SK-N-DZ (cell line): ENCODE results near the gene DCC.
"Not testable (repeated sequence)": the region's sequence is repeated elsewhere in the genome, so short reads cannot be mapped to it uniquely, and the experiment has no call there.

ENCODE experiments used
- DNase-seq: peaks from one replicate; pipeline ENCODE4 v3.0.0-alpha.2; 2015; ENCODE audit warnings: low spot score

Gene DCC

DNA sequence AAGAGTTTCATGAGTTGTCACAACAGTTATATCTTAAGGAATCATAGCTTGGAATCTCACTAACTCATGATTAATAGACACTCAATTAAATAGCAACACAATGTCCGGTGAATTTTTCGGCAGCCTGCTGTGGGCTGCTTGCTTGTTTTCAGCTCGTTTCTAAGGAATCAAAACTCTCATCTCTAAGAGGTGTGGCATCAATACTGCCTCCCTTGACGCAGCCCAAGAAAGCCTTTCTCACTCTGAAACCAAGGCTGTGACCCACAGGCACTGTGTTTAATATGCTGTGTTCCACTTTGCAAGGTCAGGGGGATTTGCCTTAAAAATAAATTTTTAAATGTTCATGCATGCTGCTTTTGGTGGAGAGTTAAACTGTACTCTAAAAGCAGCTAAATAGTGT, 5.4 kb downstream of the DCC start:
- DNase-seq = no peak

DNA sequence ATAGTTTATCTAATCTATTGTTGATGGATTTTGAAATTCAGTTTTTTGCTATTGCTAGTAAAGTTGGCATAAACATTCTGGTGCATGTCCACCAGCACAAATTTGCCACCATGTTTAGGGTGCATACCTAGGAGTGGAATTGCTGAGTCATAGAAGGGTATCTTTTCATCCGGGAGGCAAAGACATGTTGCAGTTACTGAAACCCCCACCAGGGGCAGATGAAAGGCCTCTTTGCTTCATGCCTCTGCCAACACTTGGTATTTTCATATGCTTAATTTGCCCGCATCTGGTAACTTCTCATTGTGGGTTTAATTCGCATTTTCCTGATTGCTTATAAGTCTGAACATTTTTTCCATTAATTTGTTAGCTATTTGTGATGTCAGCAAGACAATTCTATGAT, 8.2 kb downstream of the DCC start:
- DNase-seq = no peak

DNA sequence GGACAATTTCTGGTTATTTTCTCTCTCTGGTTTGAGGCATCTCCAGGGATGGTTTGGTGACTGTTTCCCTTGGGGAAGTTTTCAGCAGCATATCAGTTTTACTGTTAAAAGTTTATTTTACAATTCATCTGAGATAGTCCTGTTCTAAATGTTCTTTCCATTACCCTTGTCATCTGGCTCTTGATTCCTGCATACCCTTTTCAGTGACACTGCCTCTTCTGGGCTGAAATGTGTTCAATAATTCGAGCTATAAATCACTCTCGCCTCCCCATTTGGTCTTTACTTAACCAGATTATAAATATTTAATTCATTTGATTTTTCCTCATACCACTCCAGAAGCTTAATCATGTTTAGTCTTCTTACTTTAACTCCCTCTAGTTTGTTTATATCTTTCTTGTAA, 9.5 kb downstream of the DCC start:
- no peak for DNase-seq

DNA sequence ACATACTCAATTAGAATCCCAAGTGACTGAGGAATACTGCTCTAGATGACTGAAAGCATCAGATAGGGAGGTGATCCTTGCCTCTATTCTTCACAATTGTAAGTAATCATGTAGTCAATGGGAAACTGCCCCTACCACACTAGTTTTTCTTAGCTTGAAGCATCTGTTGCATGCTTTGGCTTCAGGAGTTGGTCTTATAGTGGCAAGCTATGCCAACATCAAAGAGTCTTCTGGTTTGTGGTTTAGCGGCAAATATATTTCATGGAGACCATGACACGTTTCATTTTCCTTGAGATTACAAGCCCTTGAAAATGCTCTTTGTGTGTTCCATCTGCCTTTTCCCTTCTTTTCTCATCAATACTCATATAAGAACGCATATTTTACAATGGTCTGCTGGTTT, 12.9 kb downstream of the DCC start:
- DNase-seq = no peak

DNA sequence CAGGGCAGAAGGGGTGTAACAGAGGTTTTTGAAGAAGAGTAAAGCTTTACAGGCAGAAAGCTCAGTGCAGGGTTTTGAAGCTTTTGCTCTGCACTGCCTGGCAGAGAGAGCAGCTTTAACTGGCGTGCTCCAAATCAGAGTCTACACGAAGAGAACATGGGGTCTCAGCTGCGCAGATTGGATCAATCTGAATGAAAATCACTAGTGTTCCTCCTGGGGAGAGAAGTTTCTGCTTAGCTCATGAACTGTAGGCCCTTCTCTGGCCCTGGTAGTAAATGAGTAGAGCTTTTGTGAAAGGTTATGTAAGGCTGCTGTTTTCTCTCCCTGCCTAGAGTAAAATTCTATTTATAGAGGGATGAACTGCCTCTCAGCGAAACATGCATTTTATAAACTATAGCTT, 13.6 kb downstream of the DCC start:
- no peak for DNase-seq

DNA sequence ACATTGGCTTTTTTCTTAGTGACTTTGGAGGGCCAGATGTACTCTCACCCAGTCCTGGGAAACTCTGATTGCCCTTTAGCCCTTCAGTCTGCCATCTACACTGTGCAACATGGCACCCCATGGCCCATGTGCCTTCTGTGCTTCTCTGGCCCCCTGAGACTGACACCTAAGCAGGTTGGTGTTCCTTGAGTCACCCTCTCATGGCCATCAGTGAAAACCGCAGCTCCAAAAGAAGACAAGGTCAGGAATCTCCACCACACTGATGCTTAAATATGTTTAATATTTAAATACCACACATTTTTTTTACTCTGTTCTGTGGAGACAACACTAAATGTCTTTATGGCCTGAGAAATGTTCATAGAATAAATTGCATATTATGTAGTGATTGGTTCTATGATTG, 23.9 kb downstream of the DCC start:
- DNase-seq = no peak

DNA sequence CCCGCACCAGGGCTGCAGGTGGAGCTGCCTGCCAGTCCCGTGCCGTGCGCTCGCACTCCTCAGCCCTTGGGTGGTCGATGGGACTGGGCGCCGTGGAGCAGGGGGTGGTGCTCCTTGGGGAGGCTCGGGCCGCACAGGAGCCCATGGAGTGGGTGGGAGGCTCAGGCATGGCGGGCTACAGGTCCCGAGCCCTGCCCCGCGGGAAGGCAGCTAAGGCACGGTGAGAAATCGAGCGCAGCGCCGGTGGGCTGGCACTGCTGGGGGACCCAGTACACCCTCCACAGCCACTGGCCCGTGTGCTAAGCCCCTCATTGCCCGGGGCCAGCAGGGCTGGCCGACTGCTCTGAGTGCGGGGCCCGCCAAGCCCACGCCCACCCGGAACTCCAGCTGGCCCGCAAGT, 26.9 kb downstream of the DCC start:
- not testable (repeated sequence) for DNase-seq

DNA sequence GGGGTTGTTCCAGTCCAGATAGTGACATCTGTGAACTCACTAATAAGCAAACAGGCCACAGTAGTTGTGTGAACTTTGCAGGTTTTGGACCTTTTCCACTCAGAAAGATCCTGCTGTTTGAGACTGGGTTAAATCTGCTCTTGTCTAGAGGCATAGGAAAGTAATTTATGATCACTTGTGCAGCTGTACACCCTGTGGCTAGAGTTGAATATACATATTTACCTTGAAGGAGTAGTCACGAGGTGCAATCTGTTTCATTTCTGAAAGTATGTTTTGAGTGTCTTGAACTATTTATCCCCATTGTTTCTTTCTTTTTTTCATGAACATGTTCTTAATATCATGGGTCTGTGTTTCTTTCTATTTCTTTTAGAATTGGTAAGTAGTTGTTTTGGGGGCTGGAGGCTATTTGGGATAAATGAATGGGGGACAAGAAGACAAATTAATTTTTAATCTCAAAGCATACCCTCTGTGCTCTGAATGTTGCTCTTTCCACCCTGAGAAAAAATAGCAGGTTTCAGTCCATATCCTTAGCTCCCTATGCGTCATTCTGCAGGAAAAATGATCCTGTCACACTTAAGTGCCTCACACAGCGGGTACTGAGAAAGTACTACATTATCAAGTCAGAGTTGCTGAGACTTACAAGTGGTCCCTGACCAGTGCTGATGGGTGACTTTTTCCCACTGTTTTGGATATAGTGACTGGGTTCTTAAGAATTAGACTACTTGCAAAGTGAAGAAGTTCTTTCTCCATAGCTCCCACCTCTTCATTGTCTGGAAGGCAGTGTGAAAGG, 28.2 kb downstream of the DCC start:
- no peak for DNase-seq

DNA sequence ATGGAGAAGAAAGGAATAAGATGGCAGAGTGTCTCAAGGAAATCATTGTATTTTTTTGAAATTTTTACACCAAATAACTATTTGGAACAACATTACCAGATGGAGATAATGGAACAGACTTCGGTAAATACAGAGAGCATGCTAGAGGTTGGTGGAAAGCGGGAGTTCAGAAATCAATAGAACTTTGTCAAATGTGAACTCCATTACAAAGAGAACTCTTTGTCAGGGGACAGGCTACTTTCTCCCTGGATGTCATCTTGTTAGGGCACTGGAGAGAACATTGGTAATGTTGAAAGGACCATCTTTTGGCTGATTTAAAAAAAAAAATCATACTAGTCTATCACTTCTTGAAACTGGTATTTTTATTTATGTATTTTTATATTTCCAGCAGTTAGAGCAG, 30.8 kb downstream of the DCC start:
- no peak for DNase-seq

DNA sequence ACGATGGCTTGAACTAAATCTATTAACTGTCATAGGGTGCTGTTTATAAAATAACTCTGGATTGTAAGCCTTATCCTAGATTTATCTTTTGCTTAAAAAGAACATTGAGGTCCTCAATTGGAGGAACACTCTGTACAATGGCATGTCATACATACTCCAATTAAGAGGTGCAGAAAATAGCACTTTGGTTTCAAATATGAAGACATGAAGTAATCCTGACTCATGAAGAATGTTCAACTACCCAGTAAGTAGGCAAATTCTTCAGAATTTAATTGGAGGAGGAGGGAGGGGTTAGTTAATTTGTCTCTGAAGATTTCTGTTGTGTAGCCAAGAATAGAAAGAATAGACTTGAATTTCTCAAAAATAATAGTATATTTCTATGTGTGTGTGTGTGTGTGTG, 36.1 kb downstream of the DCC start:
- DNase-seq = no peak

DNA sequence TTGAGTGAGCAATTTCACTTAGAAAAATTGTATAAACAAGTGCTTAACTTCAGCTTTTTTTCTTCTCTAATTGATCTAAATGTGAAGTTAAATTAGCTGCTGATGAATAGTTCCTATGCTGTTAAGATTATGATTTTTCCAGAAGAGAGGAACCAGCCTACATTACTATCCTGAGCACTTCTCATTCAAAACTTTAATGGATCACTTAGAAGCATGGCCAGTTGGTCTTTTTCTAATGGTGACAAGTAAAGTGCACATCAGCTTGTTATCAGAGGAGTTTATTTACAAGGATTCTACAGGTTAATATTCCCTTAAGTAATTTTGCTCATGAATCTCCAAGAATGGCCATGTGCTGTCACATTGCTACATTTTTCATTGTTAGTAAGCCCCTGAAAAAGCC, 37.1 kb downstream of the DCC start:
- DNase-seq = no peak

DNA sequence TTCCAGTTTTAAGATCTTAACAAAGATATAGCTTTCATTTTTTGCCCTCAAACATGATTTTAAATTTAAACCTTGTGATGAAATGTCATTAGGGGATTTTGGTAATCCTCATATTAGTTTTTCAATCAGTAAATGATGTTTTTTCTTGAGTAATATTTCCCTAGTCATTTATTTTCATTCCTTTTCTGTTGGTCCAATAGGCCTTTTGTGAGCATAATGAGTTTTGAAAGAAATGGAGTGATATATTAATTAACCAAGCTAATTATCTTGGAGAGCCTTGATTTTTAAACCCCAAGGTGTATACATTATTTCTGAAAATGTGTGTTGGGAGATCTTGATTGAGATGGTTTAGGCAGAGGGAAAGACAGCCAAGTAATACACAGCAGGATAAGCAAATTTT, 46.3 kb downstream of the DCC start:
- DNase-seq = no peak

DNA sequence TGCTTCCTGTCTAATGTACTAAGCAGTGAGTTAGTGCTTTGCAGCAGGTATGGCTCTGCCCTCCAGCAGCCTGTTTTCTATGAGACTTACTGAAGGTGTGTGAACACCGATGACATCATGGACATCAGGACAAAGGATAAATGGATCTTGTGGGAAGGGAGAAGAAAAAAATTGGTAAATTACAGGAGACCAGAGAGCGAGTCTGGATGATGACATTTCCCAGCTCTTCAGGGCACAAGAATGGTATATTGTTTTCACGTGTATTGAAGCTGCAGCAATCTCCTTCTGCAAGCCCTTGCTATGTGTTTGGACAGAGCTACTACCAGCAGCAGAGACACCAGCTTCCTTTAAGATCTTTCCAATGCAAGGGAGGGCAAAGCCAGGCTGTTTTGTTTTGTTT, 47.2 kb downstream of the DCC start:
- no peak for DNase-seq

DNA sequence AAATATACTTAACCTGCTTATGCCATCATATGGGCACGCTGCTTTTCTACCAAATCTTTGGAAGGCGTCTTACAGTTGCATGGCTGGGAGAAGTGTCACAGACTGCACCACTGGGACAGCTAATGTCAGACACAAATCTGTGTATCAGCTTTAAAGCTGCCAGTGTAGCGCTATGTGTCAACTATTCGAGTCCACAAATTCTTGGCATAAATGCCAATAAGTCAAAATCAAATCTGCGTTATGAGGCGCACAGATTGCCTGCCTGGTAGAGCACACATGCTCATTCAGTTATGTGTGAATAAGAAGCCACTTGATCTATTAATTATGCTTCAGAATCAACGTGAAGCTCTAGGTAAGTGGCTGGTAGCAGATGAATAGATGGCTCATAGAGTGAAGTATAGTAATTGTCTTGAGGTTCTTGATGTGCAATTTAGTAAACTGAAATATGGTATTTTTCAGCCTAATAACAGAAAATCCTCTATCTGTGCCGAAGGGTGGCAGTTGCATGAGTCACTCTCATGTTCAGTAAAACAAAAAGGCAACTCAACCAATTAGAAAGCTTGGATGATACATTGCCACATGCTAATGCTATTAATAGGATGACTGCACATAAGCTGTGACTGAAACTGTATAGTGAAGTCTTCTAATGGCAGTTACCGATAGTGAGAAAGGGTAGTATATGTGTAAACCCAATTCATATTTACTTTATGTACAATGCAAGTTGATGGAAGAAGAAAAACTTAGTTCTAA, 52.0 kb downstream of the DCC start:
- no peak for DNase-seq

DNA sequence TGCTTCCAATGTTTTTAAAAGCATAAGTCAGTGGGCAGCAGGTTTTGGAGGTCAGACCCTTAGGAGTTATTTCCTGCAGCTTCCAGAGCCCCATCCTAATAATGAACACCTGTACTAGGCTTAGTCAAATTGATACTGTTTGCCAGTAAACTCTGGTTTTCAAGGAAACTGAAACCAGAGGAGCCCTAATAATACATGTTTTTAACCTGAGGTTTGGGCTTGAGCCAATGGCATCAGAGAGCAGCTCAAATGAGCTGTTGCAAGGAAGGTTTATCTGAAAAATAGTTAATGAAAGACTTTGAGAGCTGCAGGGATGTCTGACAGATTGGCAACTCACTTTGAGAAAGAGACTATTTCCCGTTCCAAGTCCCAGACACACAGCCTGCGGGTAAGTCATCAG, 54.6 kb downstream of the DCC start:
- DNase-seq = no peak

DNA sequence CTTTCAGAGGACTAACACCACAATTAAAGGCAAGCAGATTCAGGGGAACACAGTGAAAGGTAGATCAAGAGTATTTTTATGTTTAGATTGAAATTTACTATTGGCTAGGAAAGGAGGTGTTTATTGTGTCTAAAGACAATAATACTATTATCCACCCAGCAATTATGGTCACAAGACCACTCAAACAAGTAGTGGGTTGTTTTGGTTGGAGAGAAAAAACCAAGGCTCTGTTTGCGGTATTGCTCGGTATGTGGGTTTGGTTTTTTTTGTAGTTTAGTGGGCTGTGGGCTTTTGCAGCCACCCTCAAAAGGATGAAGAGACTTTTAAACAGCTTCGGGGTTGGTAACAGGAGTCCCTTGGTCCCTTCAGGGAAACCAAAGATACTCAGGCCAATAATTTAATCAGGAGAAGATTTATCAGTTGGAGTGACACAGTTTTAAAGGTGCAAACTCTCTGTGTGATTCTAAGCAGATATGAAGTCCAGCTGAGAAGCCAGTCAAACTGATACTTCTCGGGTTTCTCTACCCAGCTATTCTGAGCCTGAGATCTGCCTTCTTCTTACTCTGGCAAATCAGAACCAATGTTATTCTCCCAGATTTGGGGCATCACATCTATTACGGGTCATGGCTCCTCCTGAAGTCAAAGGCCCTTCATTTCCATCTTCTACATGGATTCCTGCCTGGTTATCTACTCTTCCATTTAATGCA, 55.3 kb downstream of the DCC start:
- DNase-seq = no peak

DNA sequence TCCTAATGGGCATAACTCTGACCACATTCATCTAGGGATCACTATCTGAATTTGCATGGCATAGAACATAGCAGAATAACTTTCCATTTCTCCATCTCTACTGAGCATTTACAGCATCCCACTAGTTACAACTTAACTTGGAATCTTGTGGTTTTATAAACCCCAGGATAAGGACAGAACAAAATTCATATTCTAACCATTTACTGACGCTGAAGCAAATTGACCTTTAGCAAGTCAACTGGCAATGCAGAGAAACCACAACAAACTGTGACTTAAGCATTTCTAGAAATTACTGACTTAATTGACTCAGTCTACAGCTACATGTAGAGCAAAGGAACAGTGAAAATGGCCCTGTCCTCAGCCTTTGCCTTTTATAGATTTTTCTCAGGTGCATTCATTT, 61.2 kb downstream of the DCC start:
- DNase-seq = no peak

DNA sequence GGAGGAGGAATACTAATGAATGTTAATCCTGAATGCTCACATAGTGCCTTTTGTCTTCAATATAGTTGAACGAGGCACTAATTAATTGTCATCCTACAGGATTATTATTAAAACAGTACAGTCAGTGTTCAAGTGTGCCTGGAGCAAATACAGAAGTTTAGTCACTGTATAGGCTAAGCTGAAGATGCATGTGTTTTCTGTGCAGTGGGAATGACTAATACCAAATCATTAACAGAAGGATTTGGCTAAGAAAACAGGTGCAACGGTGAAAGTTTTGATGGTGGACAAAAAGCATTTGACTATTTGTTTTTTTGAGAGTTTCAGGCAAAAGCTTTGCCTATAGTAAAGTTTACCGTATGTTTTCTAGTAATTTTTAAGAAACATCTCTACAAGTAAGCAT, 62.8 kb downstream of the DCC start:
- DNase-seq = no peak

DNA sequence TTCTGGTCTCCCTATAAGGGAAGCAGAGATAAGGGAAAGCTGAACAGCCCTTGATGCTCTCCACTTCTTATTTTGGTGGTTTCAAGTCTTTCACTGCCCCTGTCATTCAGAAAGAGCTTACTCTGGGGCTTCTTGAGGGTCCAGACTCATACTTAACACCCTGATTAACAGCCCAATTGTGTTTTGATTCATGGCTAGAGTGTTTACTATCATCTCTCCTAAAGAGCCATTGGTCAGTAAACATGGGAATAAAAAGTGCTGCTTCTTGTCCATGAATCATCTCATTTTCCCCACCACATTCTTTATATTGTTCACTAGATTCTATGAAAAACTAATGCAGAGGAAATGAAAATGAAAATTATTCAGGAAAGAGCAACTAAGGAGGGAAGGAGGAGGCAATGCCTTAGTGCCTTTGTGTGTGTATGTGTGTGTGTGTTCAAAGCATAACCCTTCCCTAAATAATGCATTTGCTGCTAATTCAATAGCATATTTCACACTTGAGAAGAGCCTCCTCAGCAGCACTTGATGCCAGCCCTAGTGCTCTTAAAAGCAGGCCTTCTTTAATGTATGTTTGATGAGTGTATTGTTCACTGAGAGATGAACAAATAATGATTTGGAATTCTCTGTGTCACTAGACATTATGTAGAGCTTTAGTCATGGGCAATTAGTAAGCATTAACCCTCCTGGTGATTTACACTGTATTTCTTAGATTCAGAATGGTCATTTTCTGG, 63.5 kb downstream of the DCC start:
- DNase-seq = no peak

DNA sequence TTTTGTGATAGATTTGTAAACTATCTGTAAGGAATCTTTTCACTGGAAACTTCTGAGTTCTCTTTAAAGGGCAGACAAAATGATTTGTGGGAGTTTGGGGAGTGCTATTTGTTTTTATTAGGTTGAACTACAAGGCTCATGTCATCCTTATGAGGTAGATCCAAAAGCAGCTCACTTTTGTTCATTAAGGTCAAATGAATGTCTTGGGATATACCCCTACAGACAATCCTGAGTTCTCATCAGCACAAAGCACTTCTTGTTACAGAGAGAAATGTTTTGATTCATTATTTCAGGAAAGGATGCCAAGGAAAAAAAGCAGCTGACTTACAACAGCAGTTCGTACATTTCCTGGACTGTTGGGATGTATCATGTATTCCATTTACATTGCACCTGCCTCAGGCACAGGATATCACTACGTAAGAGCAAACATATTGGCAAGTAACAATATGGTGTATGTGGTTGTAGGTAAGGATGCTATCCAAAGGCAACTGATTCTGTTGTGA, 68.9 kb downstream of the DCC start:
- no peak for DNase-seq

DNA sequence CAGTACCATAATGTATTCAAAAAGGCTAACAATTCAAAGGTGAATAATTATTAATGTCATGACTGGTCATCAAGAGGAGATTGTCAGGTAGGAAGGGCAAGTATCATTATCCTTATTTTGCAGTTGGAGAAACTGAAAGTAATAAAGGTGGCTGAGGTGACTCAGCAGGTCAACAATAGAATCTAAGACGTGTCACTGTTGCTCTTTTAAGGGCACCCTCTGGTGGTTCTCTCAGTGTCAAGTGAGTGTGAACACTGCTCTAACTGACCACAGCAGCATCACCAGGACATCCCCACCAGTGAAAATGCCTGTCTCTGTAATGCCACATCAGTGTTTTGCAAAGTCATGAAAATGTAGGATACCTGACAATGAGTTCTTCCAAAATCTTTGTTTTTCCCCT, 69.7 kb downstream of the DCC start:
- DNase-seq = no peak

DNA sequence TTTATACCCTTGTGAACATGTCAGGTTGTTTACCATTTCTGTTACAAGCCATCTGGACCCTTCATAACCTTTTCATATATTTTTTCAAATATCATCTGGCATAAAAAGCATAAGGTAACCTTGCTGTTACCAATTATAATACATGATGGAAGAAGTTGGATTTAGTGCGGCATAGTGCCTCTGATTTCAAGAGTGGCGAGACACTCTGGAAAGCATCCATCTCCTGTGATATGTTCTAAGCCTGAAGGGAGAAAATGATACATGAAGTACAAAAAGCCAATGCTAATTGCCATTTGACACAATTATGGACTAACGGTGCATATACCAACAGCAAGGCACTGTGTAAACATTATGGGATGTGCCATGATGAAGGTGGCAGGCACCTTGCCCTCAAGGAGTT, 75.1 kb downstream of the DCC start:
- DNase-seq = no peak
